COLO829 (cell line): ENCODE measurements around the gene MFAP3.

Experiments
- DNase-seq: peaks from one replicate; pipeline ENCODE4 v3.0.0; 2012; ENCODE audit warnings: low spot score

MFAP3 gene

DNA sequence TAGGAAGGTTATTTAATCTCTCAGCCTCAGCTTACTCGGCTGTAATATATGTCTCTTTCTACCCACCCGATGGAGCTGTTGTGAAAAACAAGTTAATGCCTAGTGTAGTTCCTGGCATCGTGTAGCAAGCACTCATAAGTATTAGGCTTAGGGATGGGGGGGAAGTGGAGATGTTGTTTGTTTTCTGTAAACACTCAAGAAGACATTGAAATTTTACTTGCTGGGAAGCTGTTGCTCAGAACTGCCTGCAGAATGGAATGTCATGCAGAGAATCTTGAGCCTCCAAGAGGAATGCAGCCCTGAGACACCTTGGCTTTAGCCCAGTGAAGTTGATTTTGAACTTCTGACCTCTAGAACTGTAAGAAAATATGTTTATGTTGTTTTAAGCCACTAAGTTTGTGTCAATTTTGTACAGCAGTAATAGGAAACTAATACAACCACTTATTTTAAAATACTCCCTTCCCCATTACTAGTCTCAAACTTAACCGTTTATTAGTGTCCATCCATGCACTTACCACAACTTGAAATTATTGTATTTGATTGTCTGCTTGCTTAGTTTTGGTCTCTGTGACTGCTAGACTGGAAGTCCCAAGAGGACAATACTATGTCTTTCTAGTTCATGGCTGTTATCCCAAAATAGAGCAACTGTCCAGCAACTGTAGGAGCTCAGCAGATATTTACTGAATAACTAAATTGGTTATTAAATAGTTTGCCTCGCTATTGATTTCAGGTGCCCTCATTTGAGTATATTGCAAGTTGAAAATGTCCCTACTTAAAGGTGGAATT, 53.8 kb downstream of the MFAP3 start:
- no peak for DNase-seq

DNA sequence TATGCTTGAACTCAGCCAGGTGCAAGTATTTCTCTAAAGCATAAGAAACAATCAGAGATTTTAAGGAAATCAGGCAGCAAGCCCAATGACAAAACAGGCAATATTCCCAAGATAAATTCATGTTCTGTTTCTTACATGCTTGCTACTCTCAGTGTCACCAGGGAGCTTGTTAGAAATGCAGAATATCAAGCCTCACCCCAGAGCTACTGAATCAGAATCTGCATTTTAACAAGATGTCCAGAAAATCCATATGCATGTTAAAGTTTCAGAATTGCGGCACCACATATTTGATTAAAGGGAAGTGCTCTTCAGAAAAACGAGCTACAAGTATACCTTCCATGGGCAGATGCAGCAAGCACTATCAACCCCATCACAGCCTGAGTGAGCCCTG, 54.4 kb downstream of the MFAP3 start:
- no peak for DNase-seq

DNA sequence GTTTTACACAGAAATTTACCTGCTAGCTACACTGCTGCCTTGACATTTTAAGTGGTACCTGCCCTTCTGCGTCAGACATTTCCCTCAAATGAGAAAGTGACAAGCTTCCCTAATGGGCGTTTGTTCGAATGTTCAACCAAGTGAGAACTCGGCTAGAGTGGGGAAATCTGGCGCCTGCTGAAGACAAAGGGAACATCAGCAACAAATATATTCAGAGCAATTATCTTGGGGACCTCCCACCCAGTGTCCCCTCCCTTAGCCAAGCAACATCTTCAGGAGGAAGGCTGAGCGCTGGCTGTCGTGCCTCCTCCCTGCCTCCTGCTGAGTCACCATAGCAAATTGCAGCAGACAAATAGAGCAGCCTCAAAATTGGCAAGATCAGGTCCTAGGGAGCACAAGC, 57.1 kb downstream of the MFAP3 start:
- no peak for DNase-seq

DNA sequence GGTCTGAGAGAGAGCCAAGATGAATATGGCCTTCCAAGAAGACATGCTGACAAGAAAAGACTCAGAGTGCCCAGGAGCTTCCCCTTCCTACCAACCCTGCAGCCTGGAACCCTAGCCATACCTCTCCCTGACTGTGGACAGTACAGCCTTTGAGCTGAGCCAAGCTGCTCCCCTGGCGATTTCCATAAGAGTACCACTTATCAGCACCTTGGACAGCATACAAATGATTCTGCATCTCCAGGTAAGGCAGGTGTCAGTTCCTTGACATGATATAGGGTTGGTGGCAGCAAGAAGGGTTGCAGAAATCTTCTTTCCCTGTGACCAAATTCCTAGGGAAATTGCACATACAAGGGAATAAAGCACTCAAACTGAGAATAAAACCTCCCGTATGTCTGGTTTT, 58.3 kb downstream of the MFAP3 start:
- DNase-seq: no peak

DNA sequence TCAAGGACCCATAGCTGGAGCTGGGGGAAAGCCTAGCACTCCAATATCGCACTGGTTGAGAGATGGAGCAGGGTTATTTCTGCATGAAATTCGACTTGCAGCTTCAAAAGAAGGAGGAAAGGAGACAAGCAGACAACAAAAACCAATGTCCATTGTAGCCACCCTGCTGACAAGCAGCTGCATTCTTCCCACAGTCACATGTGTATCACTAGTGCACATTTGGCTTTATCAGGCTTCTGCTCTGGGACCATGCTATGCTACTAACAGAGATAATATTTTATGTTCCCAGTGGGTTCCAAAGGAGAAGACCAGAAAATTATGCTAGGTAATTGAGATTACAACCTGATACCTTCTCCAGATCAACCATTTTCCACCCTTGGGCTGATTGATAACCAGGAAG, 59.7 kb downstream of the MFAP3 start:
- DNase-seq: no peak

DNA sequence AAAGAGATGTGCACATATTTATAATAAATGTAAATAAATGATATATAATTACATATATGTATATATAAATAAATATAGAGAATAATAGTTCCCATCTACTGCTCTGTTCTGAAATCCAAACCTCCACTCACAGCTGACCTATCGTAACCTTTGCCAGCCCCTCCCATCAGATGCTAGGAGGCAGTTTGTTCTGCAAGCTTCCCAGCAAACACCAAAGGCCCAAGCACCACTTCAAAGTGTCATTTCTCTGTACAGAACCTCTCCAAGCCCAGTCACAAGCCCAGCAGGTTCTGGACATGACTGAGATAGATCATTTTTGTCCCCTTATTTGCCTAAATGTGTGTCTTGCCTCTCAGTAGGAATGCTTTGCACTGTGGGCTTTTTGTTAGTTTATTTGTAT, 62.4 kb downstream of the MFAP3 start:
- DNase-seq: no peak

DNA sequence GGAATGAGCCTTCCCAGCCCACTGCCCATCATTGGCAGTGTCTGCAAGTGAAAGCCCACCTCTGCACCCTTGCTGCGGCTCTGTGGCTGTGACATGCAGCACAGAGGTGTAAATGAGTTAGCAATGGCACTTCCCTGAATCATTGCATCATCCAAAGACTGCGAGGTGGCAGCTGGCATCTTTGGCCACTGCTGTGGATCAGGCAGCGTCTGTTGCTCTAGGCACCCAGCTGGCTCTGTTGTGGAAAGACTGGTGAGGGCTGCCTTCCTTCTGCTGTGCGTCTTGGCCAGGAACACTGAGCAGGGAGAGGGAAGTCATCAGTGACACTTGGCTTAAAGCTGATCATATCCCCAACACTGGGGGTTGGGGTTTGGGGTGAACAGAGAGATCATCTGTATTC, 64.5 kb downstream of the MFAP3 start:
- DNase-seq: no peak
